ENCODE measurements around the gene C19orf25. TPM values are rescaled to one million over a fixed set of nuclear protein-coding genes. Genes with fewer than 3 reads are reported as not detected.

The C19orf25 gene
- total and polyA plus RNA-seq, 2 of the 13 experiments (the other 11 are each of a cell fraction or from before 2014, with no cell fraction given), result 14.2 to 32.4 TPM

- TF ChIP-seq ZNF142 (CRISPR knock-in tag; IDR thresholded peaks at IDR 0.05) (peak; percentile 74), TAF1 (CRISPR knock-in tag; IDR thresholded peaks at IDR 0.05) (peak; percentile 71; the same call in 1 of the 2 replicates), HDAC1 (CRISPR knock-in tag; IDR thresholded peaks at IDR 0.05) (peak; percentile 92), DRAP1 (CRISPR knock-in tag; IDR thresholded peaks at IDR 0.05) (peak; percentile 25), ZNF124 (CRISPR knock-in tag; IDR thresholded peaks at IDR 0.05) (0 out of 2 replicates have a peak, but pooled peaks have one; percentile 18), MBNL3 (CRISPR knock-in tag; conservative IDR thresholded peaks at IDR 0.05) (no peak), REST (IDR thresholded peaks at IDR 0.05; ENCODE audit: borderline replicate concordance in 1 of 2, low read depth in 1 of 2, low read length in 2 of 2) (no peak), TOE1 (CRISPR knock-in tag; IDR thresholded peaks at IDR 0.05) (no peak), SSRP1 (CRISPR knock-in tag; IDR thresholded peaks at IDR 0.05) (peak; percentile 64; the same call in 1 of the 2 replicates), ZFP36L1 (CRISPR knock-in tag; IDR thresholded peaks at IDR 0.05) (no peak)
Measured at GRCh38 chr19:1478934-1479707, at the start of gene C19orf25 (continued).
